ENCODE results near the gene LCAT.
A peak's percentile ranks its signal among the peaks of the same experiment; 100 is the strongest.

The LCAT gene

GRCh38 chr16:67968400-67969253 lies 24.7 kb upstream of the LCAT start, which contains the start of gene SLC12A4:
Gene SLC12A4, minus strand, starts transcription at chr16:67968637. Its CDS starts 84 bp downstream, at chr16:67968553.
- peak; percentile 68 for DNase-seq (ENCODE audit: low spot score)

GRCh38 chr16:67967958-67968399 lies 24.1 kb upstream of the LCAT start:
- DNase-seq (ENCODE audit: low spot score) = no peak

DNA sequence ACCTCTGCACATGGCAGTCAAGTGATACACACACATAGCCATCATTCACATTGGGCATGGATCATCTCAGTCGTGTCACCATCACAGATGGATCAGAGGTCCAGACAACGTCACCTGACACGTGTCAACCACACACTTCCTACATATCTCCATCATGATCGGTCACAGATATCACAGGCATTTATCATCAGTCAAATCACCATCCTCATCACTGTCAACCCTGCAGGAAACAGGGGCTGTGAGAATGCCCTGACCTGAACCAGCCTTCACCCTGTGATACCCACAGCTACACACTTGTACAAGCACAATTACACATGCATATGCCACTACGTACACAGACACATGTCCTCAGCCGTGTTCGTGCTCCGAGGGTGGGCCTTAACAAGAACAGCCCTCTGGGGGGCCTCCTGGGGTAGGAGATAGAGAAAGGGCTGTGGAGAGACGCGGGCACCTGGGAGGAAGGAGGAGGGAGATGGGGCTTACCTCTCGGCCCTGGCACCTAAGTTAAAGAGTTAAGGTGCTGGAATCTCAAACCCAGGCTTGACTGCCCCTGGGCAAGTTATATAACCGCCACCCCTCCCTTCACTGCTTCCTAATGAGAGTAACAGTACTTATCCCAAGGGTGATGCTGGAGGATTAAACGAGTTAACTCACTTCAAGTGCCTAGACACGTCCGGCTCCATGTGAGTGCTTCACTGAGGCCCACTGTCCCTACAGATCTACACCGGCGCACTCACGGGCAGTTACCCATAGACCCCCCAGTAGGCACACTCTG lies 23.4 kb upstream of the LCAT start:
- no peak for DNase-seq (ENCODE audit: low spot score)

GRCh38 chr16:67966549-67967182 lies 22.7 kb upstream of the LCAT start:
- peak; percentile 63 for DNase-seq (ENCODE audit: low spot score)

- peak; percentile 63 for DNase-seq (ENCODE audit: low spot score)
Observed at GRCh38 chr16:67965668-67966548, 22.0 kb upstream of the LCAT start.

GRCh38 chr16:67964477-67965131 lies 20.7 kb upstream of the LCAT start:
- DNase-seq (ENCODE audit: low spot score) = no peak

GRCh38 chr16:67963662-67964321 lies 19.9 kb upstream of the LCAT start:
- no peak for DNase-seq (ENCODE audit: low spot score)

- DNase-seq (ENCODE audit: low spot score) = no peak
Observed at GRCh38 chr16:67963292-67963661, 19.4 kb upstream of the LCAT start.

DNA sequence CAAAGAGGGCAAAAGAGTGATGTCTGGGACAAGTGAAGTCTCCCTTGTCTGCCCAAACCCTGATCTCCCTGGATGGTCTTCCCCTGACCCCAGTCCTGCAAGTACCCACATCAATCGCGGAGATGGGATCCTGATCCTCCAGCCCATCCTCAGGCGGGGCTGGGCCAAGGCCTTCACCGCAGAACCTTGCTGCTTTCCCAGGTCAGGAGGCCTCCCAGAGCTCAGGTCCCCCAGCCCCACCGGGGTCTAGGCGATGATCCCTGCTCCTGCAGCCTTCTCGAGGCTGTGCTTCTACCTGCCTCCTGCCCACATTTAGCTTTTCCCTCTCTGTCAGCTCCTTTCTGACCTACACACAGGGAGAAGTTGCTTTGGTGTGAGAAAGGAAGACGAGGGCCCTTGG lies 18.2 kb upstream of the LCAT start:
- no peak for DNase-seq (ENCODE audit: low spot score)

DNA sequence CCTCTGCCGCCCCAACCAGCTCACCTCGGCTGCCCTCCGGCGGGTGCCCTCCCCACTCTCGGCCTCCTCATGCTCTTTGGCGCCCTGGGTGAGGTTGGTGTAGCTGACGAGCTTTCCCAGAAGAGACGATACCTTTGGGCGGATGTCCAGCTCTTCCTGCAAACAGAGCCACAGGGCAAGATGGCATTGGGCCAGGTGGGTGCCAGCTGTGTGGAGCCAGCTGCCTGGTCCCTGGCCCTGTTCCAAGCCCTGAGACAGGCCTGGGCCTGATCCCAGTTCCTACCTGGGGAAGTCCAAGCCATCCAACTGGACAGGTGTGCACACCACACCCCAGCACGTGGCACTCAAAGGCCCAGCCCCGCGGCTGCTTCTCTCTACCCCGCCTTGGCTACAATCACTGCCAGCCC lies 17.6 kb upstream of the LCAT start:
- peak; percentile 51 for DNase-seq (ENCODE audit: low spot score)

DNA sequence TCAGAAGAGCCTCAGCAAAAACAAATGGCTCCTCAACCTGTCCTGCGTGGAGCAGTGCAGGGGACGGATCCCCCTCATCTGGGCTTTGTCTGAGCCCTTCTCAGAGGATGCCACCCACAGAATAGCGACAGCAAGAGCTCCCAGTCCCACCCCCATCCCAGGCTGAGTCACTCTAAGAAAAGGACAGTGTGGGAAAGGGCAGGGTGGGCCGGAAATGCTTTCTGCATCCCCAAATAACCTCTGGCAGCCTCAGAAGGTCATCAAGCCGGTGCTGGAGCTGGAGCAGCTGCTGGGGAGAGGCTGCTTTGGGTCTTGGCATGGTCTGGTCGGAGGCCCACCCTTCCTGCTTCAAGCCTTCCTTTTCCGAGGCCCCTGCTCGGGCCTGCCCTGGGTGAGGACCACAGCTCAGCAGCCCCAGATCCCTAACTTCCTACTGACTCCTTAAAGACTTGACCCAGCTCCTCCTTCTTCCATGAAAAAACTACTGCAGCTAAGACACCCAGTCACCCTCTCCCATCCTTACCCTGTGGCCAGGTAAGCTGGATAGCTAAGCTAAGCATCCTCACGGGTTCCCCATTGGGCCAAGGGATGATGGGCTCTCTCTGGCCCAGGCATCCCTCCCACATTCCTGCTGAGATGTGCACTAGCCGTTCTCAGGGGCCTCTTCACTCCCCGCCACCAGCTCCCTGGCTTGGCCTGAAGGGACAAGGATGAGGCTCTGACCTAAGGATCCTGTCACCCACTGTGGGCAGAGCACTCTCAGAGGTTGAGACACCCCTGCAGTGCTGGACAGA lies 15.8 kb upstream of the LCAT start:
- DNase-seq (ENCODE audit: low spot score) = no peak

DNA sequence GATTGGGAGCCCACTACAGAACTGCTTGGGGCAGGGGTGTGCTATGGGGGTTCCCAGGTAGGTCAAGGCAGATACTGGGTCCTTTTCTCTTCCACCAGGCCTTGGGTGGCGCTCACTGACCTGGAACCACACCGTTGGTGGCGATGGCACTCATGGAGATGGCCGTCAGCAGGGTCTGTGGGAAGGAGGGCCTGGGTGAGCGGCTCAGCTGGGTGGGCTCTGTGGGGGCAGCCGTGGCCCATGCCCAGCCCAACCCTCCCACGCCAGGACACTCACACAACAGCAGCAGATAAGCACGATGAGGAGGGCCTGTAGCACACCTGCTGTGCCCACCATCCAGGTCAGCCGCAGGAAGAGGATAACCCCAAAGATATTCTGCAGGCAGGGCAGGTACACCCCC lies 13.7 kb upstream of the LCAT start:
- no peak for DNase-seq (ENCODE audit: low spot score)

GRCh38 chr16:67954421-67955196 lies 10.7 kb upstream of the LCAT start:
- DNase-seq (ENCODE audit: low spot score) = no peak

DNA sequence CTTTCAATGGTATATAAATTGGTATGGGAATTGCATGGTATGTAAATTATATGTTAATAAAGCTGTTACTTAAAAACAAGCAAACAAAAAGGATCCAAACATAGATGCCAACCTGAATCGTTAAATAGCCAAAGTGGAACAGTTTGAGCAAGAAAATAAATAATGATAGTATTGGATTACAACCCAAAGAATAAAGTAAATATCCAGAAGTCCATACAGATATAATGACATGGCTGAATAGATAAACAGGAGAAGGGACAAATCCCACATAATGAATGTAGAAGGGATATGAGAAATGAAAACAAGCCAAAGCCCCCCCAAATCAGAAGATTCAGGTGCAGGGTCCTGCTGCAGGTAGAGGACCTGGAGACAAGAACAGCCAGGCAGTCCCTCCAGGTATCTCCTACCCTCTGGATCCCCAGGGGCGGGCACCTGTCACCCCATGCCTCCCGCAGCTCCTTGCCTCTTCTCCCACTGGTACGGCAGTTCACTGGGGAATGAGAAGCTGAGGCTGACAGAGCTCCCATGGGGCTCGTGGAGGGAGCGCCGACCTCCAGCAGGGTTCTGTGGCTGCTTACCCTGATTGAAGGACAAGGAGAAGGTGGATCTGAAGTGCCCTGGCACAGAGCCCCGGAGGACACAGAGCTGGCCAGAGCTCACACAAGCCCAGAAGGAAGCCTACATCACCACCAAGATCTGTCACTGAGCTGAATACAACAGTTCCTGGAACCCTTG lies 9.9 kb upstream of the LCAT start:
- DNase-seq (ENCODE audit: low spot score) = no peak

DNA sequence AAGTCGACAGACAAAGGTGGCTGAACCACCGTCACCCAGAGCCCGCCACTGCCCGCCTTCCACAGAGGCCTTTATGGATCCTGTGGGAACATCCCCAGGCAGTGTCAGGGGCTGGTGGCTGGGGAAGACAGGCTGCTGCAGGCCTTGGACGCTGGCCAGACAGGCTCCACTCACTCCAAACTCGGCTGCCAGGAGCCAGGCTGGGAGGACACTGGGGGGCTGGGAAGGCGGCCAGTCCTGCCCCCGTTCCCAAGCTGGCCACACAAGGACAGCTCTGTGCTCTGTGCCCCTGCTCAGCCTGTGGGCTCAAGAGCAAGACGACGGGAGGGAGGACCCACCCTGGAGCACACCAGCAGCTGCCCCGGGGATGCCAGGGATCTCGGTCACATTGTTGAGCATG lies 7.6 kb upstream of the LCAT start:
- no peak for DNase-seq (ENCODE audit: low spot score)

DNA sequence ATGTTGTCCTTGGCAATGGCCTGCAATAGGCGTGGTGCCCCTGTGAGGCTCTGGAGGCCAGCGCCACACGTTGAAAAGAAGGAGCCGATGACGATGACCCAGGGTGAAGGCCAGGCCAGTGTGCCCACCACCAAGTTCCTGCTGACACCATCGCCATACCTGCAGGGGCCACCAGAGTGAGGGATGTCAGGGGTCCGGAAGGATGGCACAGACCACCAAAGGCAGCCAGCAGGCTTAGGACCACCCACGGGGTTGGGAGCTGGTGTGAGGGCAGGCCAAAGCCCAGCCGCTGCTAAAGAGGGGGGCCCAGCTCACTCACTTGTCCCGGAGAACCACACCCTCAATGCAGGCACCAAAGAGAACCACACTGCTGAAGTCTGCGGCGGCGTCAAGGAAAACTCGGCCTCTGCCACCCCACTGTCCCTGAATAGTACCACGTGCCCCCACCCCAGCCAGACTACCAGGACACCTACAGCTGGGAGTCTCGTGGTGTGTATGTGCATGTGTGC lies 6.5 kb upstream of the LCAT start:
- no peak for DNase-seq (ENCODE audit: low spot score)

DNA sequence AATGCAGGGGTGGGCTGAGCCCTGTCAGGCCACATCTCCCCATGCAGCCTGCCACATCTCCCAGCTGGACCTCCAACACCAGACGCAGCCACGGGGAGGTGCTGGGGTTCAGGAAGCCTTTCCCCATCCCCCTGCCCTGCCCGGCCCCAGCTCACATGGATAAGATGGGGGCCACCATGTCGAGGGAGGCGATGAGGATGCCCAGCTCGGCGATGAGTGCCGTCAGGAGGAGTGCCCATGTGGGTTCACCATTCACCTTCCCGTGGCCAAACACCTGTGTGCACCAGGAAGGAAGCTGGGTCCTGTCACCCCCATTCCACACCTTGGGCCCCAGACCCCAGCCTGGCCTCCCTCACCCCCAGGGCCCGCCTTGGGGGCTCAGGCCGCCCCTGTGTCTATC lies 5.7 kb upstream of the LCAT start:
- no peak for DNase-seq (ENCODE audit: low spot score)

DNA sequence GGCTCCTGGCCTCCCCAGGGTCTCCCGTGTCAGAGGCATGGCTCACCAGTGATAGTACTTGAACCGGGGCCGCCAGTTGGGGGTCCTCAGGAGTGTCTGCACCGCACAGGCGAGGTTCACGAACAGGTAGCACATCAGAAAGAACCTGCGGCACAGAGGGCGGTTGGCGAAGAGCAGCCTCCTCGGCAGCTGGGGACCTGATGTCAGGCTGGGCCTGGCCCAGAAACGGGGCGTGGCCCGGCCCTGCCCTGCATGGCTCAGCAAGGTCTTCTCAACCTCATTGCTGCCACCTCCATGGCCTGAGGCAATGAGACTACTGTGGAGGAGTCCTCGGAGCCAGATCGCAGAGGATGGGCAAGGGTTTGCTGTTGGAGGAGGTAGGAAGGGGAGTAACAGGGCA lies 4.1 kb upstream of the LCAT start:
- DNase-seq (ENCODE audit: low spot score) = no peak

Measured in SW480 (cell line).